ENCODE measurements around the gene C12orf57. TPM values are rescaled to one million over a fixed set of nuclear protein-coding genes. Genes with fewer than 3 reads are reported as not detected.

C12orf57 gene
- total and polyA plus RNA-seq, 2 experiments from 2014 or later = 217 to 219 TPM

DNA sequence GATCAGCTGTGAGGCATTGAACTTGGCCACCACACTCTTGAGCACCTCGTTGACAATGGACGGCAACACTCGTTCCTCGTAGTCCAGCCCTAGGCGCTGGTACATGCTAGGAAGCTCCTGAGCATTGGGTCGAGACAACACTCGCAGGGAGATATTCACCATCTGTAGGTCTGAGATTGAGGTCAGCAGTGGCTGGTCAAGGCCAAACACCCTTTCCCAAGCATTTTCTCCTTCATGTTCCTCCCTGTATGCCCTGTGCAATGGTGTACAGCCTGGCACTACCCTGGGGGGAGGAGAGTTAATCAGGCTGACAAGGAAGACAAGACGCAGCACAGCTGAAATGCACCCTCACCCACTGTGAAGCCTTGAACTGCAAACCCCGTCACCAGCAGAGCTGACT lies 24.6 kb downstream of the C12orf57 start:
- Histone ChIP-seq H3K4me3 (no peak overlapping the region), H3K4me2 (peak overlapping the region; percentile 98), H3K9me2 (replicated peaks; ENCODE audit: insufficient read depth) (no peaks in the 10 kb centered on the region), H4K20me1 (ENCODE audit: insufficient read depth, poor library complexity, severe bottlenecking) (peaks cover 6% of the 10 kb centered on the region), H3K36me3 (replicated peaks; ENCODE audit: insufficient read depth, low read depth) (no peaks in the 10 kb centered on the region), H2AFZ (no peak overlapping the region), H3K27me3 (no peaks in the 10 kb centered on the region), H3K4me1 (ENCODE audit: insufficient read depth) (peaks cover 28% of the 10 kb centered on the region), H3K79me2 (peaks cover 83% of the 10 kb centered on the region), H3K9me3 (ENCODE audit: low read depth) (no peaks in the 10 kb centered on the region), H3K27ac (peak overlapping the region; percentile 82)
- DNase-seq (ENCODE audit: low spot score) = no peak
- TF ChIP-seq, protein P1, sequence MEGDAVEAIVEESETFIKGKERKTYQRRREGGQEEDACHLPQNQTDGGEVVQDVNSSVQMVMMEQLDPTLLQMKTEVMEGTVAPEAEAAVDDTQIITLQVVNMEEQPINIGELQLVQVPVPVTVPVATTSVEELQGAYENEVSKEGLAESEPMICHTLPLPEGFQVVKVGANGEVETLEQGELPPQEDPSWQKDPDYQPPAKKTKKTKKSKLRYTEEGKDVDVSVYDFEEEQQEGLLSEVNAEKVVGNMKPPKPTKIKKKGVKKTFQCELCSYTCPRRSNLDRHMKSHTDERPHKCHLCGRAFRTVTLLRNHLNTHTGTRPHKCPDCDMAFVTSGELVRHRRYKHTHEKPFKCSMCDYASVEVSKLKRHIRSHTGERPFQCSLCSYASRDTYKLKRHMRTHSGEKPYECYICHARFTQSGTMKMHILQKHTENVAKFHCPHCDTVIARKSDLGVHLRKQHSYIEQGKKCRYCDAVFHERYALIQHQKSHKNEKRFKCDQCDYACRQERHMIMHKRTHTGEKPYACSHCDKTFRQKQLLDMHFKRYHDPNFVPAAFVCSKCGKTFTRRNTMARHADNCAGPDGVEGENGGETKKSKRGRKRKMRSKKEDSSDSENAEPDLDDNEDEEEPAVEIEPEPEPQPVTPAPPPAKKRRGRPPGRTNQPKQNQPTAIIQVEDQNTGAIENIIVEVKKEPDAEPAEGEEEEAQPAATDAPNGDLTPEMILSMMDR (IDR thresholded peaks at IDR 0.05; ENCODE audit: poor library complexity) = no peak
- WGBS (ENCODE audit: low lambda C conversion rate, missing lambda C conversion rate) = 92% methylated on average over 9 of the region's 9 CpGs

DNA sequence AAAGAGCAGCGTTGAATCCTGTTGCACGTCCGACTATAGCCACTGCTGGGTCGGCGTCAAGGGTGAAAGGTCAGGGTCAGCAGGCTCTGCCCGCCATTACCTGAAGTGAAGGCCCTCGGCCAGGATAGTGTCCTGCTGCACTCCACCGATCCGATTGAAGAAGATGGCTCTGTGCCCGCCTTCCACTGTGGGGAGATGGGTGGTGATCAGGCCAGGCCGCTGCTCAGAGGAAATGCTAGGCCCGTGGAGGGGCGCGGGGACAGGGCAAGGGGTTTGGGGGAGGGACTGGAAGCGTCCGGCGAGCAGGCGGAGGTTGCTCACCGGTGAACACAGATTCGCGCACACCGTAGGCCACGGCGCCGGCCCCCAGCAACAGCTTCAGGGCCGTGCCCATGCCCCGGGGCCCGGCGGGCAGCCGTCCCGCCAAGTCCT lies 26.3 kb downstream of the C12orf57 start:
- no peaks in the 10 kb centered on the region for H3K36me3 ChIP-seq (replicated peaks; ENCODE audit: insufficient read depth, low read depth)
- peaks cover 72% of the 10 kb centered on the region for H3K79me2 ChIP-seq

DNA sequence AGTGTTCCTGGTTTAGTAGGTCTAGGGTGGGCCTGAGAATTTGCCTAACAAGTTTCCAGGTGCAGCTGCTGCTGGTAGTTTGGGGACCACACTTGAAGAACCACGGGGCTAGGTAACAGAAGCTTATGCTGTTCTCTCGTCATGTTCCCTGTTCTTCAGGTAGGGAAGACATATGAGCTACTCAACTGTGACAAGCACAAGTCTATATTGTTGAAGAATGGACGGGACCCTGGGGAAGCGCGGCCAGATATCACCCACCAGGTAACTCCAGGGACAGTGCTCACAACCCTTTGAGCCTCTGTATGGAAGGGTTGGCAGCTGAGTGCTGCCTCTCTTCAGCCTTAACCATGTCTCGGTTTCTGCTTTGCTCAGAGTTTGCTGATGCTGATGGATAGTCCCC lies 30.4 kb downstream of the C12orf57 start:
- Histone ChIP-seq H3K79me2 (peaks cover 40% of the 10 kb centered on the region), H3K9me3 (ENCODE audit: low read depth) (no peaks in the 10 kb centered on the region), H3K4me2 (no peak overlapping the region), H3K27ac (no peak overlapping the region), H3K4me3 (no peak overlapping the region), H3K27me3 (no peaks in the 10 kb centered on the region), H2AFZ (no peak overlapping the region), H4K20me1 (ENCODE audit: insufficient read depth, poor library complexity, severe bottlenecking) (no peaks in the 10 kb centered on the region), H3K36me3 (replicated peaks; ENCODE audit: insufficient read depth, low read depth) (no peaks in the 10 kb centered on the region), H3K4me1 (ENCODE audit: insufficient read depth) (peaks cover 13% of the 10 kb centered on the region), H3K9me2 (replicated peaks; ENCODE audit: insufficient read depth) (no peaks in the 10 kb centered on the region)
- no peak for DNase-seq (ENCODE audit: low spot score)
- TF ChIP-seq, protein P1 (IDR thresholded peaks at IDR 0.05; ENCODE audit: poor library complexity) = no peak
- TF ChIP-seq EZH2 (IDR thresholded peaks at IDR 0.05; ENCODE audit: borderline replicate concordance) (no peak), EZH2phosphoT487 (IDR thresholded peaks at IDR 0.05; ENCODE audit: low read depth, severe bottlenecking, unreplicated experiment) (no peak)
- WGBS (ENCODE audit: low lambda C conversion rate, missing lambda C conversion rate) = over 99% methylated on average over 6 of the region's 6 CpGs

More for the DNA sequence above, 26.3 kb downstream of the C12orf57 start:
- H3K9me2 ChIP-seq (replicated peaks; ENCODE audit: insufficient read depth) = no peaks in the 10 kb centered on the region
- H2AFZ ChIP-seq = peak overlapping the region; percentile 10
- DNase-seq (ENCODE audit: low spot score) = no peak
- H3K4me1 ChIP-seq (ENCODE audit: insufficient read depth) = peaks cover 28% of the 10 kb centered on the region
- peak overlapping the region; percentile 98 for H3K4me2 ChIP-seq
- TF ChIP-seq EZH2 (IDR thresholded peaks at IDR 0.05; ENCODE audit: borderline replicate concordance) = no peak
- no peaks in the 10 kb centered on the region for H3K27me3 ChIP-seq
- peak overlapping the region; percentile 51 for H3K4me3 ChIP-seq
- H4K20me1 ChIP-seq (ENCODE audit: insufficient read depth, poor library complexity, severe bottlenecking) = peaks cover 6% of the 10 kb centered on the region
- 3% methylated on average over 18 of the region's 31 CpGs for WGBS (ENCODE audit: low lambda C conversion rate, missing lambda C conversion rate)
- peak overlapping the region; percentile 82 for H3K27ac ChIP-seq
- no peaks in the 10 kb centered on the region for H3K9me3 ChIP-seq (ENCODE audit: low read depth)

DNA sequence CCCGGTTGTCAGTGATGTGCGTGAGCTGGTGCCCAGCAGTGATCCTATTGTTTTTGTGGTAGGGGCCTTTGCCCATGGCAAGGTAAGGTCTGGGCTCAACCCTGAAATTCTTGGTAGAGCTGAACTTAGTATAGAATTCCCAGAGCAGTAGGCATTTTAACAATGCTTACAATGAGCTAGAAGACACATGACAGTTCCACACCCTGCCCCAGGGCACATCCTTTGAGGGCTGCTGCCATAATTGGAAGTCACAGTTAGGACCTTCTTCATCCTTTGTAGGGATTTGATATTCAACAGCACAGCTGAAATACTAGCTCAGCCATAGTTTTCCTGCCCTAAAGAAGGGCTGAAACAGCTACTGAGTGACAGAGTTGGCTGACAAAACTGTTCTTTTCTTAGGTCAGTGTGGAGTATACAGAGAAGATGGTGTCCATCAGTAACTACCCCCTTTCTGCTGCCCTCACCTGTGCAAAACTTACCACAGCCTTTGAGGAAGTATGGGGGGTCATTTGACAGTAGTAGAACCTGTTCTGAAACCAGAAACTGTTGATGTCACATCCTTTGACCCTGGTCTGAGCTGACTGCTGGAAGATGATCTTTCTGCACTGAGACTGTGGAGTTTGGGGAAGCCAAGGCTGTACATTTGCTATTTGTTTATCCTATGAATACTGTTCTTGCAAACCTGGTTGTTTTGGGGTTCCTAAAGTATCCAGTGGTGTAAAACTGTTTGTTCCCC lies 31.6 kb downstream of the C12orf57 start:
- Histone ChIP-seq H3K36me3 (replicated peaks; ENCODE audit: insufficient read depth, low read depth) (no peaks in the 10 kb centered on the region), H3K4me3 (no peak overlapping the region)
- WGBS (ENCODE audit: low lambda C conversion rate, missing lambda C conversion rate) = 94% methylated on average over 2 of the region's 2 CpGs

More for the DNA sequence above, 31.6 kb downstream of the C12orf57 start:
- Histone ChIP-seq H3K27ac (no peak overlapping the region), H2AFZ (no peak overlapping the region), H3K4me1 (ENCODE audit: insufficient read depth) (peaks cover 14% of the 10 kb centered on the region), H3K4me2 (no peak overlapping the region), H4K20me1 (ENCODE audit: insufficient read depth, poor library complexity, severe bottlenecking) (no peaks in the 10 kb centered on the region), H3K9me2 (replicated peaks; ENCODE audit: insufficient read depth) (no peaks in the 10 kb centered on the region), H3K27me3 (no peaks in the 10 kb centered on the region), H3K79me2 (peaks cover 29% of the 10 kb centered on the region), H3K9me3 (ENCODE audit: low read depth) (no peaks in the 10 kb centered on the region)
- TF ChIP-seq, protein P1 (IDR thresholded peaks at IDR 0.05; ENCODE audit: poor library complexity) = no peak
- TF ChIP-seq EZH2phosphoT487 (IDR thresholded peaks at IDR 0.05; ENCODE audit: low read depth, severe bottlenecking, unreplicated experiment) (no peak), EZH2 (IDR thresholded peaks at IDR 0.05; ENCODE audit: borderline replicate concordance) (no peak)
- DNase-seq (ENCODE audit: low spot score) = no peak

Measured in hepatocyte (in vitro differentiated cells).